ENCODE measurements around the gene PALS2. TPM values are rescaled to one million over a fixed set of nuclear protein-coding genes. Genes with fewer than 3 reads are reported as not detected.

PALS2 gene
- total RNA-seq, 1 experiment from 2014 or later: 44.6 TPM

DNA sequence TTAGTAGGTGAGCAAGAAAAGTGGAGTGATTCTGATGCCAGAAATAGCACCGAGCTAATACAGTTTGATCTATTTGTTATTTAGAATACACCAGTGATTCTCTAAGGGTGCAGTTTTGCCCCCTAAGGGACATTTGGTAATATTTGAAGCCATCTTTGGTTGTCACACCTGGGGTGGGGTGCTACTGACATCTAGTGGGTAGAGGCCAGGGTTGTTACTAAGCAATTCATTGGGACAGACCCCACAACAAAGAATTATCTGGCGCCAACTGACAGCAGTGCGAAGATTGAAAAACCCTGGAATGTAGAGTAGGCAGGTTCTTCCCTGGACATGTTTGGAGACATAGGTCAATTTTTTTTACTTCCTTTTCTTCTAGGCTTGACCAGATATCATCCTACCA is 14.6 kb downstream of the PALS2 start (continued):
- TF ChIP-seq, protein P1, sequence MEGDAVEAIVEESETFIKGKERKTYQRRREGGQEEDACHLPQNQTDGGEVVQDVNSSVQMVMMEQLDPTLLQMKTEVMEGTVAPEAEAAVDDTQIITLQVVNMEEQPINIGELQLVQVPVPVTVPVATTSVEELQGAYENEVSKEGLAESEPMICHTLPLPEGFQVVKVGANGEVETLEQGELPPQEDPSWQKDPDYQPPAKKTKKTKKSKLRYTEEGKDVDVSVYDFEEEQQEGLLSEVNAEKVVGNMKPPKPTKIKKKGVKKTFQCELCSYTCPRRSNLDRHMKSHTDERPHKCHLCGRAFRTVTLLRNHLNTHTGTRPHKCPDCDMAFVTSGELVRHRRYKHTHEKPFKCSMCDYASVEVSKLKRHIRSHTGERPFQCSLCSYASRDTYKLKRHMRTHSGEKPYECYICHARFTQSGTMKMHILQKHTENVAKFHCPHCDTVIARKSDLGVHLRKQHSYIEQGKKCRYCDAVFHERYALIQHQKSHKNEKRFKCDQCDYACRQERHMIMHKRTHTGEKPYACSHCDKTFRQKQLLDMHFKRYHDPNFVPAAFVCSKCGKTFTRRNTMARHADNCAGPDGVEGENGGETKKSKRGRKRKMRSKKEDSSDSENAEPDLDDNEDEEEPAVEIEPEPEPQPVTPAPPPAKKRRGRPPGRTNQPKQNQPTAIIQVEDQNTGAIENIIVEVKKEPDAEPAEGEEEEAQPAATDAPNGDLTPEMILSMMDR (IDR thresholded peaks at IDR 0.05 in 2 of 3, conservative IDR thresholded peaks at IDR 0.05 in 1 of 3; ENCODE audit: borderline replicate concordance in 1 of 3, insufficient read depth in 1 of 3, low read depth in 2 of 3, low read length in 2 of 3): peak; percentile 60 to 79 (median 62)

DNA sequence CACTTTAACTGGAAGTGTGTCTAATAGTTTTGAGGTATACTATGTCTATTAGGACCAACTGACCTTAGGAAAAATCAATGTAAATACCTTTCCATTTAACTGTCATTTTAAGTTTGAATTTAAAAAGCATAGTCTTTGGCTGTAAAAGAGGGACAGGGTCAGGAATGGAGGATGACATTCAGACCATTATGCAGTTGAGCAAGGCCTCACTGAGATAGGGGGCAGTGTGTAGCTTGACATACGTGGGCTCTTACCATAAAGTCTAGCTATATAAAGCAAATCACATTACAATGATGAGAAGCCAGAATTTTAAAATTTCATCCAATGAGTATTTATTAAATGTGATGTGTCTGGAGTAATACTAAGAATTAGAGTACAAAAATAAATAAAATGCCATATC is 17.9 kb downstream of the PALS2 start:
- no peak overlapping the region for H2AFZ ChIP-seq (ENCODE audit: low read depth, low read length, poor library complexity, severe bottlenecking)

More for the DNA sequence above, 17.9 kb downstream of the PALS2 start:
- Histone ChIP-seq H3K79me2 (ENCODE audit: insufficient read depth, low read length) (peaks cover 96% of the 10 kb centered on the region), H3K36me3 (ENCODE audit: control insufficient read depth in 1 of 2, insufficient read depth in 2 of 2, low read length in 2 of 2) (no peaks in the 10 kb centered on the region), H3K9ac (ENCODE audit: low read length) (no peak overlapping the region), H4K20me1 (ENCODE audit: insufficient read depth) (peaks cover 4% of the 10 kb centered on the region; the same call in 1 of the 2 replicates), H3K27me3 (ENCODE audit: insufficient read depth, low read length) (no peaks in the 10 kb centered on the region), H3K4me2 (ENCODE audit: low read length) (no peak overlapping the region), H3K9me2 (ENCODE audit: insufficient read depth) (no peaks in the 10 kb centered on the region), H3K27ac (ENCODE audit: low read depth, low read length) (no peak overlapping the region), H3K9me3 (ENCODE audit: control insufficient read depth in 1 of 2, insufficient read depth in 1 of 2, low read depth in 1 of 2, low read length in 2 of 2) (no peaks in the 10 kb centered on the region), H3K4me3 (replicated peaks in 1 of 2; ENCODE audit: low read depth in 1 of 2, low read length in 2 of 2) (no peak overlapping the region), H3K4me1 (ENCODE audit: control insufficient read depth in 1 of 2, insufficient read depth in 2 of 2, low read length in 2 of 2) (no peaks in the 10 kb centered on the region)
- no peak for ATAC-seq
- intact Hi-C loops (cut with micrococcal nuclease): no loop called here
- TF ChIP-seq EGR1 (IDR thresholded peaks at IDR 0.05; ENCODE audit: low read depth): no peak
- TF ChIP-seq, protein P1 (IDR thresholded peaks at IDR 0.05 in 2 of 3, conservative IDR thresholded peaks at IDR 0.05 in 1 of 3; ENCODE audit: borderline replicate concordance in 1 of 3, insufficient read depth in 1 of 3, low read depth in 2 of 3, low read length in 2 of 3): peak in 2 of 3 experiments; percentile 20 to 22; a peak in 1 of 6 replicates
- ChIA-PET POLR2A (no interaction called here), RAD21 (ENCODE audit: low non-redundant PET in 1 of 2, low total read pairs in 2 of 2, uncharacterized antibody in 2 of 2, unreplicated experiment in 2 of 2) (no interaction called here), CTCF (interaction anchor here (1.0 kb wide), 2 partner anchors 8 to 273 kb away, joined by 3 read pairs; no protein-coding TSS in a partner anchor)
- no peak for DNase-seq (ENCODE audit: low read depth, low spot score)
- no TSS peak for BruUV-seq (replicated peaks)
